22Rv1 (cell line): Measurements from ENCODE around the gene PXYLP1.

ENCODE experiments used
- H3K27ac ChIP-seq: fragments of 450-650 bp; 2 replicates; pipeline ENCODE4 v1.5.1; 2017
- CTCF ChIP-seq: fragments of 450-650 bp; IDR thresholded peaks from 2 replicates; pipeline ENCODE4 v1.5.1; 2017; ENCODE audit warnings: mild to moderate bottlenecking
- ZFX ChIP-seq: fragments of 450-650 bp; IDR thresholded peaks from 2 replicates; pipeline ENCODE4 v1.6.1; 2017; ENCODE audit warnings: antibody characterized with exemption, borderline replicate concordance

PXYLP1 gene

GRCh38 chr3:141331377-141332318, 100.0 kb downstream of the PXYLP1 start:
- H3K27ac ChIP-seq, result no peak overlapping the region

GRCh38 chr3:141332416-141332815, 100.8 kb downstream of the PXYLP1 start:
- TF ChIP-seq ZFX (no peak), CTCF (no peak)
- no peak overlapping the region for H3K27ac ChIP-seq

More at GRCh38 chr3:141331377-141332318, 100.0 kb downstream of the PXYLP1 start:
- no peak for TF ChIP-seq ZFX
- no peak for TF ChIP-seq CTCF

GRCh38 chr3:141333836-141334626, 102.4 kb downstream of the PXYLP1 start:
- TF ChIP-seq ZFX (no peak), CTCF (no peak)
- H3K27ac ChIP-seq, result no peak overlapping the region

GRCh38 chr3:141334627-141335250, 103.1 kb downstream of the PXYLP1 start:
- TF ChIP-seq CTCF, result no peak
- TF ChIP-seq ZFX, result no peak
- H3K27ac ChIP-seq, result no peak overlapping the region

GRCh38 chr3:141335531-141336061, 104.0 kb downstream of the PXYLP1 start:
- TF ChIP-seq CTCF (no peak), ZFX (no peak)
- H3K27ac ChIP-seq, result no peak overlapping the region

- no peak overlapping the region for H3K27ac ChIP-seq
Measured at GRCh38 chr3:141336672-141337522, 105.3 kb downstream of the PXYLP1 start.

More at GRCh38 chr3:141336672-141337522, 105.3 kb downstream of the PXYLP1 start:
- TF ChIP-seq CTCF, result no peak
- no peak for TF ChIP-seq ZFX
